HL-60/S4 (cell line): ENCODE data around the gene CTNNA3.
"Not testable (repeated sequence)": the region's sequence is repeated elsewhere in the genome, so short reads cannot be mapped to it uniquely, and the experiment has no call there.

Experiments
- in situ Hi-C: fragments of 300-500 bp; cut with MboI; formaldehyde crosslinking; loops from 2 replicates; pipeline ENCODE4 v1.14.3; 2022; ENCODE audit warnings: low sequenced_read_pairs

CTNNA3 gene

GRCh38 chr10:67520924-67521520, 175.0 kb downstream of the CTNNA3 start:
- in situ Hi-C loops = no loop called here

GRCh38 chr10:67519434-67519833, 176.6 kb downstream of the CTNNA3 start:
- in situ Hi-C loops = no loop called here

- in situ Hi-C loops = no loop called here
Measured at GRCh38 chr10:67518756-67519155, 177.2 kb downstream of the CTNNA3 start.

GRCh38 chr10:67518043-67518442, 178.0 kb downstream of the CTNNA3 start:
- in situ Hi-C loops = no loop called here

- in situ Hi-C loops = no loop called here
Measured at GRCh38 chr10:67506757-67507091, 189.3 kb downstream of the CTNNA3 start.

- in situ Hi-C loops = no loop called here
Measured at GRCh38 chr10:67506083-67506756, 189.8 kb downstream of the CTNNA3 start.

- in situ Hi-C loops = no loop called here
Measured at GRCh38 chr10:67492317-67493019, 203.5 kb downstream of the CTNNA3 start.

GRCh38 chr10:67487906-67488619, 207.9 kb downstream of the CTNNA3 start:
- in situ Hi-C loops = no loop called here

GRCh38 chr10:67487199-67487598, 208.8 kb downstream of the CTNNA3 start:
- in situ Hi-C loops = no loop called here

- in situ Hi-C loops = no loop called here
Measured at GRCh38 chr10:67477868-67478267, 218.1 kb downstream of the CTNNA3 start.

- in situ Hi-C loops = no loop called here
Measured at GRCh38 chr10:67476201-67476600, 219.8 kb downstream of the CTNNA3 start.

- in situ Hi-C loops = no loop called here
Measured at GRCh38 chr10:67473850-67474633, 222.0 kb downstream of the CTNNA3 start.

- in situ Hi-C loops = no loop called here
Measured at GRCh38 chr10:67471022-67471421, 225.0 kb downstream of the CTNNA3 start.

- in situ Hi-C loops = no loop called here
Measured at GRCh38 chr10:67464278-67464677, 231.7 kb downstream of the CTNNA3 start.

- in situ Hi-C loops = no loop called here
Measured at GRCh38 chr10:67452892-67453291, 243.1 kb downstream of the CTNNA3 start.

GRCh38 chr10:67438605-67439304, 257.2 kb downstream of the CTNNA3 start:
- in situ Hi-C loops = no loop called here

- in situ Hi-C loops = no loop called here
Measured at GRCh38 chr10:67433276-67433675, 262.7 kb downstream of the CTNNA3 start.

- in situ Hi-C loops = no loop called here
Measured at GRCh38 chr10:67402620-67403019, 293.4 kb downstream of the CTNNA3 start.

- in situ Hi-C loops = no loop called here
Measured at GRCh38 chr10:67401711-67402110, 294.3 kb downstream of the CTNNA3 start.

GRCh38 chr10:67386841-67387533, 309.0 kb downstream of the CTNNA3 start:
- in situ Hi-C loops = not testable (repeated sequence)
